Mucosa of descending colon (tissue), 3 donors: ENCODE data around the gene VPS8. TPM values are rescaled to one million over a fixed set of nuclear protein-coding genes. Genes with fewer than 3 reads are reported as not detected.
"Not testable (repeated sequence)": the region's sequence is repeated elsewhere in the genome, so short reads cannot be mapped to it uniquely, and the experiment has no call there.

Source experiments
- ATAC-seq: fragments of 200-7000 bp; cut with Tn5 transposase; one replicate; pipeline ENCODE4 v1.9.1; 2020; ENCODE audit warnings: mild to moderate bottlenecking, moderate library complexity
- DNase-seq, 3 donors: peaks; one replicate each; pipeline ENCODE4 v3.0.0-alpha.2; 2020
- H3K36me3 ChIP-seq: fragments of 200-600 bp; one replicate; pipeline ENCODE4 v1.8.0; 2021; ENCODE audit warnings: low read depth, mild to moderate bottlenecking
- H3K4me1 ChIP-seq: fragments of 200-600 bp; one replicate; pipeline ENCODE4 v1.8.0; 2021; ENCODE audit warnings: low read depth, mild to moderate bottlenecking
- H3K4me3 ChIP-seq: fragments of 200-600 bp; one replicate; pipeline ENCODE4 v1.8.0; 2021; ENCODE audit warnings: mild to moderate bottlenecking
- H3K9me3 ChIP-seq: fragments of 200-600 bp; one replicate; pipeline ENCODE4 v1.8.0; 2021; ENCODE audit warnings: mild to moderate bottlenecking
- intact Hi-C, 2 donors: fragments of 100-400 bp; cut with DNase I in 1 of 2; cut with micrococcal nuclease in 1 of 2; formaldehyde crosslinking; loops; one replicate each; pipeline versions ENCODE4 v1.11.0 to v1.11.1; 2022; cut with DNase I, micrococcal nuclease
- total RNA-seq, 3 donors: library from RNA; stranded (reverse); fragmentation: NEBNext Ultra II Directional in 2 of 3; extraction: Animal tissue kit (Norgen Biotek cat#: 25700) in 2 of 3; gene quantifications; one replicate each; pipeline versions ENCODE4 v1.2.1 to v1.2.4, GENCODE V29; 2021 to 2023
- TF ChIP-seq, protein P1 (sequence below): fragments of 200-600 bp; IDR thresholded peaks from one replicate; pipeline ENCODE4 v1.8.0; 2022; ENCODE audit warnings: antibody characterized with exemption, mild to moderate bottlenecking
- donor health status: DM: no; HTN: no; CAD: no; lungs with moderate emphysema.
- donor health status: DM: no; HTN: no; CAD: no.
- donor health status: DM: no; HTN: yes; CAD: no.

Gene VPS8
- total RNA-seq, 3 donors from 2014 or later, result 57.6 to 92.6 (median 74.7) TPM

DNA sequence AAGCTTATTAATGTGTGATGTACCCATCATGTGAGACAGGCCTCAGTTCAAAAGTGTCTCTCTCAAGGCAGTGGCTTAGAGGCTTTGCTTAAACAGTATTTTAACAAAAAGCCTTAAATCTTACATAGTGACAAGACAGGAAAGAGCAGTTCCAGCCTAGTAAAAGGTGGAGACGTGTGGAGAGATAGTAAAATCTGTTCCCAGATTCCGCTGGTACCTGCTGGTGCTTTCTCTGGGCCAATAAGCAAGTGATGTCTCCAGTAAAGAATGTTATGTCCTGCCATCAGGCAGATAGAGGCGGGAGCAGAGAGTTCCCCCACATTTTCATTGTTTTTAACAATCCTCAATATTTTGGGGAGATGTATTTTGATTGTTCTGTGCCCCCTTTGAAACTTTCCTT, 135.0 kb downstream of the VPS8 start:
- H3K9me3 ChIP-seq, result no peaks in the 10 kb centered on the region
- DNase-seq (no peak), ATAC-seq (no peak)
- no peak overlapping the region for H3K4me3 ChIP-seq
- intact Hi-C loops, result no loop called here
- H3K4me1 ChIP-seq, result no peaks in the 10 kb centered on the region
- no peaks in the 10 kb centered on the region for H3K36me3 ChIP-seq
- TF ChIP-seq, protein P1, sequence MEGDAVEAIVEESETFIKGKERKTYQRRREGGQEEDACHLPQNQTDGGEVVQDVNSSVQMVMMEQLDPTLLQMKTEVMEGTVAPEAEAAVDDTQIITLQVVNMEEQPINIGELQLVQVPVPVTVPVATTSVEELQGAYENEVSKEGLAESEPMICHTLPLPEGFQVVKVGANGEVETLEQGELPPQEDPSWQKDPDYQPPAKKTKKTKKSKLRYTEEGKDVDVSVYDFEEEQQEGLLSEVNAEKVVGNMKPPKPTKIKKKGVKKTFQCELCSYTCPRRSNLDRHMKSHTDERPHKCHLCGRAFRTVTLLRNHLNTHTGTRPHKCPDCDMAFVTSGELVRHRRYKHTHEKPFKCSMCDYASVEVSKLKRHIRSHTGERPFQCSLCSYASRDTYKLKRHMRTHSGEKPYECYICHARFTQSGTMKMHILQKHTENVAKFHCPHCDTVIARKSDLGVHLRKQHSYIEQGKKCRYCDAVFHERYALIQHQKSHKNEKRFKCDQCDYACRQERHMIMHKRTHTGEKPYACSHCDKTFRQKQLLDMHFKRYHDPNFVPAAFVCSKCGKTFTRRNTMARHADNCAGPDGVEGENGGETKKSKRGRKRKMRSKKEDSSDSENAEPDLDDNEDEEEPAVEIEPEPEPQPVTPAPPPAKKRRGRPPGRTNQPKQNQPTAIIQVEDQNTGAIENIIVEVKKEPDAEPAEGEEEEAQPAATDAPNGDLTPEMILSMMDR, result no peak

DNA sequence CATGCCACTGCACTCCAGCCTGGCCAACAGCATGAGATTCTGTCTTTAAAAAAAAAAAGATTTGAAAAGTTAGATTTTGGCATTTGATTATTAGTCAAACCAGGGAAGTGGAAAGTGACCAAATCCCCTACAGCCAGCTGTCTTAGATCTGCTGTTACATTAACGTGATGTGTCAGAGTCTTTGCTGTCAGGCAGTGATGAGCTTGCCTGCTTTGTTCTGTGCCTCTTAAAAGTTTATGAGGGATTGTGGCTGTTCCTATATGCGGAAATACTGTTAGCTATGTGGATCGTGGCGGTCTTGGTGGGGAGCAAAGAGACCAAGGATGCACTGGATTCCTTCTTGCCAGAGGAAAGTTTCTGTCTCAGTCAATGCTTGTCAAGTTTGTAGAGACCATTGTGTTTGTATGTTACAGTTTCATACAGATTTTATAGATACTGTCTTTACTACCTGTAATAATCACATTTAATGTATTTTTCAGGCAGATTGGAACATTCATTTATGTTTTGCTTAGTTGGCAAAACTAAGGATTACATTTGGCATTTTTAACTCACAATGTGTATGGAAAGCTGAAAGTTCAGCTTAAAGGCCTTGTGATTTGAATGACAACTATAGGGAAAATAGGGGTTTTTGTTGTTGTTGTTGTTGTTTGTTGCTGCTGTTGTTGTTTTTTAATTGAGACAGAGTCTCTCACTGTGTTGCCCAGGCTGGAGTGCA, 137.4 kb downstream of the VPS8 start:
- no peak for ATAC-seq
- Histone ChIP-seq H3K4me3 (no peak overlapping the region), H3K9me3 (no peaks in the 10 kb centered on the region), H3K4me1 (no peaks in the 10 kb centered on the region), H3K36me3 (no peaks in the 10 kb centered on the region)
- intact Hi-C loops, result no loop called here
- TF ChIP-seq, protein P1, result no peak
- no peak for DNase-seq

GRCh38 chr3:184950816-184951215, 138.8 kb downstream of the VPS8 start:
- peak in 1 of 3 donors; percentile 70 for DNase-seq
- ATAC-seq, H3K4me3 ChIP-seq, intact Hi-C loops, H3K36me3 ChIP-seq, H3K9me3 ChIP-seq, H3K4me1 ChIP-seq: not testable (repeated sequence)

GRCh38 chr3:184952671-184953070, 140.7 kb downstream of the VPS8 start:
- Histone ChIP-seq H3K4me3 (no peak overlapping the region), H3K9me3 (no peaks in the 10 kb centered on the region), H3K36me3 (no peaks in the 10 kb centered on the region), H3K4me1 (no peaks in the 10 kb centered on the region)
- intact Hi-C loops, result no loop called here
- TF ChIP-seq, protein P1, result no peak
- ATAC-seq (no peak), DNase-seq (no peak)

- Histone ChIP-seq H3K9me3 (no peaks in the 10 kb centered on the region), H3K36me3 (no peaks in the 10 kb centered on the region), H3K4me3 (no peak overlapping the region), H3K4me1 (no peaks in the 10 kb centered on the region)
- DNase-seq (no peak), ATAC-seq (no peak)
- TF ChIP-seq, protein P1, result no peak
- intact Hi-C loops, result no loop called here
Observed at GRCh38 chr3:184953401-184953800, 141.4 kb downstream of the VPS8 start.

DNA sequence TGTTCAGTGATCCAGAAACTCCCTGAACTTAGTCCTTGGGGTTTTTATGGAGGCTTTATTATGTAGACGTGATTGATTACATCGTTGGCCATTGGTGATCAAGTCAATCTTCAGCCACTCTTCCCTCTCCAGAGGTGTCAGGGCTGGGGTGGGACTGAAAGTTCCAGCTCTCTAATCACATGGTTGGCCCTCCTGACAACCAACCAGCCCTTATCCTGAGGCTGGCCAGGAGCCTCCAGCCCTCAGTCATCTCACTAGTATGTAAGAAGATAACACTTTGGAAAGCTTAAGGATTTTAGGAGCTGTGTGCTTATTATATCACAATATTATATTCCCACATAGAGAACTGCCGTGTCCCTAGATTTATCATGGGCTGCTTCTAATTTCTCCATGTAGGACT, 142.3 kb downstream of the VPS8 start:
- Histone ChIP-seq H3K4me3 (no peak overlapping the region), H3K4me1 (no peaks in the 10 kb centered on the region), H3K36me3 (no peaks in the 10 kb centered on the region), H3K9me3 (no peaks in the 10 kb centered on the region)
- no peak for DNase-seq
- intact Hi-C loops, result no loop called here
- TF ChIP-seq, protein P1, result no peak
- no peak for ATAC-seq

GRCh38 chr3:184954851-184955250, 142.9 kb downstream of the VPS8 start:
- H3K36me3 ChIP-seq, H3K4me1 ChIP-seq, H3K4me3 ChIP-seq, intact Hi-C loops, H3K9me3 ChIP-seq, DNase-seq, ATAC-seq: not testable (repeated sequence)
